AG09309 (cell line): ENCODE data around the gene PTCH1.

Experiments
- DNase-seq: peaks from one replicate; pipeline ENCODE4 v3.0.0-alpha.2; 2010; ENCODE audit warnings: low read depth
- H3K4me3 ChIP-seq: 2 replicates; pipeline ENCODE4 v1.5.1; 2011; ENCODE audit warnings: mild to moderate bottlenecking, low read depth, low read length, moderate library complexity; ENCODE audit not compliant: control insufficient read depth
- TF ChIP-seq, protein P1 (sequence below): IDR thresholded peaks from 2 replicates; pipeline ENCODE4 v1.5.1; 2011; ENCODE audit warnings: mild to moderate bottlenecking, low read depth, low read length, inconsistent platforms; ENCODE audit not compliant: insufficient read depth, control insufficient read depth; ENCODE audit errors: missing control alignments

PTCH1 gene

GRCh38 chr9:95494416-95495371 is 22.1 kb downstream of the PTCH1 start:
- H3K4me3 ChIP-seq: no peak overlapping the region
- TF ChIP-seq, protein P1, sequence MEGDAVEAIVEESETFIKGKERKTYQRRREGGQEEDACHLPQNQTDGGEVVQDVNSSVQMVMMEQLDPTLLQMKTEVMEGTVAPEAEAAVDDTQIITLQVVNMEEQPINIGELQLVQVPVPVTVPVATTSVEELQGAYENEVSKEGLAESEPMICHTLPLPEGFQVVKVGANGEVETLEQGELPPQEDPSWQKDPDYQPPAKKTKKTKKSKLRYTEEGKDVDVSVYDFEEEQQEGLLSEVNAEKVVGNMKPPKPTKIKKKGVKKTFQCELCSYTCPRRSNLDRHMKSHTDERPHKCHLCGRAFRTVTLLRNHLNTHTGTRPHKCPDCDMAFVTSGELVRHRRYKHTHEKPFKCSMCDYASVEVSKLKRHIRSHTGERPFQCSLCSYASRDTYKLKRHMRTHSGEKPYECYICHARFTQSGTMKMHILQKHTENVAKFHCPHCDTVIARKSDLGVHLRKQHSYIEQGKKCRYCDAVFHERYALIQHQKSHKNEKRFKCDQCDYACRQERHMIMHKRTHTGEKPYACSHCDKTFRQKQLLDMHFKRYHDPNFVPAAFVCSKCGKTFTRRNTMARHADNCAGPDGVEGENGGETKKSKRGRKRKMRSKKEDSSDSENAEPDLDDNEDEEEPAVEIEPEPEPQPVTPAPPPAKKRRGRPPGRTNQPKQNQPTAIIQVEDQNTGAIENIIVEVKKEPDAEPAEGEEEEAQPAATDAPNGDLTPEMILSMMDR: no peak
- no peak for DNase-seq

DNA sequence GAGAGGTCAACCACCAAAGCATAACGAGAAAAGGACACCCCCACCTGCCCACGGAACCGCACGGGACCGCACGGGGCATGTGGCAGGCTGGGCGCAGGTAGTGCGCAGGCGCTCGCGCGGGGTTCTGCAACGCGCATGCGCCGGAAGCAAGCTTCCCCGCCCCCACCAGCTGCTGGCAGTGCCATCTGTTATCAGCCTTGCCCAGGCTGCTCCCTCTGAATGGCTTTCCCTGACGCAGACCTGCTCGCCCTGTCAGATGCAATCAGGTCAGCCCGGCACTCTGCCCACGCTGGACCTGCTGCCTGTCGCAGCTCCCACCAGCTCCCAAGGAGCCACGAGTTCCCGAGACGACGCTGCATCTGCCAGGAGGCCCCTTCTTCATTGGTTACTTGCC is 22.8 kb downstream of the PTCH1 start:
- no peak for DNase-seq
- H3K4me3 ChIP-seq: no peak overlapping the region

DNA sequence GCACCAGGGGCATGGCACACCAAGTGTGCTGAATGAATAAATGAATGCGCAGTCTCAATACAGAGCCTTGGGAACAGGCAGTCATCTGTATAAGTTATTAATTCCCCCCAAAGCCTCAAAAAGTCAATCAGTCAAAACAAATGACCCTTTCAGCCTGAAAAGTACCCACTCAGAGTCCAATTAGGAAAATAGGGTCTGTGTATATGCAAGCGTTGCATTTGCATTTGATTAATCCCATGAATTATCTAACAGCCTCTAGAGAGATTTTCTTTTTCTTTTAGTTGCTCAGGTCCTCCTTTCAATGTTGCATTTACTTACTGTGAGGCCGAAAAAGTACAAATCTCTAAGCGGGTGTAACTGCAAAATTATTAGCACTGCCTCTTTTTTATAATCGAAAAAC is 23.4 kb downstream of the PTCH1 start:
- no peak for DNase-seq
- H3K4me3 ChIP-seq: no peak overlapping the region
- TF ChIP-seq, protein P1: no peak

More for the DNA sequence above, 22.8 kb downstream of the PTCH1 start:
- TF ChIP-seq, protein P1: no peak

GRCh38 chr9:95491543-95492320 is 25.0 kb downstream of the PTCH1 start:
- no peak for DNase-seq
- TF ChIP-seq, protein P1: no peak
- no peak overlapping the region for H3K4me3 ChIP-seq

DNA sequence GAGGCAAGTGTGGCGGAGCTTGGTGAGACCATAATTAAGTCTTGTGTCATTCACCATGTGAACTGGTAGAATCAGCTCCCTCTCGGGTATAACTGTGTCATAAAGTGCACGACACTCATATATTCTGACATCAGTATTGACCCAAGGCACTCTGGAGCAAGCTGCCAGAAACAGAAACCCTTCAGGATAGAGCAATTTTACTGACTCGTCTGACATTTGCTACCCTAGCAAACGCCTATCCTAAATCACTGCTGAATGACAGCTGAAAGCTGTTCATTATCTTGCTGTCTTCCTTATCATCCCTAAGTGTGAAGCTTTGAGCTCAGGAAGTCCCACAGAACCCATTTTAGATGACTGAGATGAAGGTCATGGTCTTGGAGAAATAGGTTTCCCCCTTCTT is 27.8 kb downstream of the PTCH1 start:
- no peak overlapping the region for H3K4me3 ChIP-seq
- DNase-seq: no peak
- TF ChIP-seq, protein P1: no peak

DNA sequence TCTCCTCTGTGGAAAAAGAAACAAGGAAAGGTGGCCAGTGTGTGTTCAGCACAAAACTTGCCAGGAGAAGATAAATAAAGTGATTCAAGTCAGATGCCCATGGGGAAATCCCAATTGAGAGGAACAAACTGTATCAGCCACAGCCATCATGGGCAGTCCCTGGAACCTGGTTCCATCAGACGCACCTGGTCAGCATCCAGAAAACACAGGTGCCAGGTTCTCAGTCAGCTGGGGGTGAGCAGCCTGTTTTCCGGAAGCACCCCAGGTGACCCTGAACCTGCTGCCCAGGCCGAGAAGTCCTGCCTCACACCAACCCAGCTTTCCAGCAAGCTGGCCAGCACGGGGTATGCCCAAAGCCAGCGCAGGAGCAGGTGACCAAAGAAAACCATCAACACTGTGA is 30.5 kb downstream of the PTCH1 start:
- TF ChIP-seq, protein P1: no peak

More for the DNA sequence above, 30.5 kb downstream of the PTCH1 start:
- no peak for DNase-seq
- H3K4me3 ChIP-seq: no peak overlapping the region
